Vagina (tissue), 2 donors: Measurements from ENCODE around the gene IFNE. TPM values are rescaled to one million over a fixed set of nuclear protein-coding genes. Genes with fewer than 3 reads are reported as not detected.

Experiments used
- DNase-seq, 2 donors: peaks; one replicate each; pipeline ENCODE4 v3.0.0-alpha.2; 2017; ENCODE audit errors: extremely low spot score in 2 of 2
- H3K27ac ChIP-seq: fragments of 200-600 bp; sonication (generic); one replicate; pipeline ENCODE4 v1.5.1; 2019
- H3K27me3 ChIP-seq: fragments of 200-600 bp; sonication (generic); one replicate; pipeline ENCODE4 v1.5.1; 2019
- H3K36me3 ChIP-seq, 2 donors: fragments of 200-600 bp; sonication (generic); one replicate each; pipeline ENCODE4 v1.5.1; 2017 to 2019
- H3K4me1 ChIP-seq: fragments of 200-600 bp; sonication (generic); one replicate; pipeline ENCODE4 v1.5.1; 2019
- H3K4me3 ChIP-seq, 2 donors: fragments of 200-600 bp; sonication (generic); 1 replicate in 1 of 2; 2 replicates in 1 of 2; pipeline ENCODE4 v1.5.1; 2016 to 2019
- H3K9me3 ChIP-seq: fragments of 200-600 bp; sonication (generic); one replicate; pipeline ENCODE4 v1.5.1; 2019
- POLR2A ChIP-seq, 2 donors: fragments of 450-650 bp; IDR thresholded peaks; one replicate each; pipeline ENCODE4 v1.6.1; 2017; ENCODE audit warnings: antibody characterized with exemption in 2 of 2, mild to moderate bottlenecking in 2 of 2, moderate library complexity in 2 of 2
- POLR2AphosphoS5 ChIP-seq, 2 donors: sonication (generic); formaldehyde crosslinking; IDR thresholded peaks; one replicate each; pipeline ENCODE4 v1.9.0; 2017; ENCODE audit warnings: antibody characterized with exemption in 2 of 2, mild to moderate bottlenecking in 2 of 2, low read depth in 1 of 2; ENCODE audit not compliant: insufficient read depth in 1 of 2
- intact Hi-C: fragments of 100-400 bp; cut with DNase I; formaldehyde crosslinking; loops from one replicate; pipeline ENCODE4 v1.15.1; 2023
- total RNA-seq: library from RNA; depleted of rRNA; stranded (reverse); fragments of >200 nt; gene quantifications from one replicate; pipeline ENCODE4 v1.2.3, GENCODE V29; 2016
- TF ChIP-seq, protein P1 (sequence below), 3 experiments: fragments of 450-650 bp in 2 of 3; fragments of 200-600 bp in 1 of 3; sonication (generic) in 1 of 3; IDR thresholded peaks; one replicate each; pipeline ENCODE4 v1.5.1; 2017 to 2019; ENCODE audit warnings: antibody characterized with exemption in 3 of 3, mild to moderate bottlenecking in 2 of 3, moderate library complexity in 2 of 3

IFNE gene
- total RNA-seq, 1 donor from 2014 or later: 3.2 TPM

DNA sequence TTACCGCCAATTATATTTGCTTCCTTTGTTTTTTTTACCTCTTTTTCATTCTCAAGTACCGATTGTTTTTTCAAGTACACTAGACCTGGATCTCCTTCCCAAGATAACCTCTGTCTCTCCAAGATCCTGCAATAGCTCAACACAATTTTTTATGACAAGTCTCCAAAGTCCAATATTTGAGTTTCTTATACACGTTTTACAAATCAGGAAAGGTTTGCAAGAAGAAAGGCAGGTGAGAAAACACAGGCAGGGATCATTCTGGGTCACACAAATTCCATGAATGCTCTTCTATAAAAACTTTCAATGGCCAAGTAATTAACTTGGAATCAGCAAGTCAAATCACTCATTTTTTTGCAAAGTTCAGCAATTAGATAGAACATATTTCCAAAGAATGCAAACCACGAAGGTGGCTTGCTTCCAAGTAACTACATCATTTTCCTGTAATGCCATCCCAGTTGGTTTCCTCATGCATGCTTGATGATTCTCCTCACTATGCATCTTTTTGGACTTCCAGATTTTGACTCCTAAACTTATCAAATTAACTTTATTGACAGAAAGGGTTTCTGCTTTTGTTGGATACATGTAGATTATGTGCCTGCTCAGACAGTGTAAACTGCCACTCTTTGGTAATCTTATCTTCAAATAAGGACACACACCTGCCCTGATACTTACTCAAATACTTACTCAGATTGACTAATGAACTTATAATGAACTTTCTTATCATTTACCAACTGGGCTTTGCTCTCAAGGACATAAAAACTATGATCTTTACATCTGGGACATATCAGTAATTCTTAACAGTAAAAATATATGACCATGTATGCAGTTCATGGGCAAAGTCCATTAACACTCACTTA, 24.7 kb upstream of the IFNE start:
- no peak for DNase-seq
- no peaks in the 10 kb centered on the region for H3K9me3 ChIP-seq
- H3K36me3 ChIP-seq: no peaks in the 10 kb centered on the region
- no peak overlapping the region for H3K4me3 ChIP-seq
- no peaks in the 10 kb centered on the region for H3K4me1 ChIP-seq
- no peak overlapping the region for H3K27ac ChIP-seq
- intact Hi-C loops: no loop called here
- no peaks in the 10 kb centered on the region for H3K27me3 ChIP-seq
- no peak for TF ChIP-seq POLR2AphosphoS5 (IDR thresholded peaks at IDR 0.05; ENCODE audit: insufficient read depth in 1 of 2, low read depth in 1 of 2)
- TF ChIP-seq, protein P1, sequence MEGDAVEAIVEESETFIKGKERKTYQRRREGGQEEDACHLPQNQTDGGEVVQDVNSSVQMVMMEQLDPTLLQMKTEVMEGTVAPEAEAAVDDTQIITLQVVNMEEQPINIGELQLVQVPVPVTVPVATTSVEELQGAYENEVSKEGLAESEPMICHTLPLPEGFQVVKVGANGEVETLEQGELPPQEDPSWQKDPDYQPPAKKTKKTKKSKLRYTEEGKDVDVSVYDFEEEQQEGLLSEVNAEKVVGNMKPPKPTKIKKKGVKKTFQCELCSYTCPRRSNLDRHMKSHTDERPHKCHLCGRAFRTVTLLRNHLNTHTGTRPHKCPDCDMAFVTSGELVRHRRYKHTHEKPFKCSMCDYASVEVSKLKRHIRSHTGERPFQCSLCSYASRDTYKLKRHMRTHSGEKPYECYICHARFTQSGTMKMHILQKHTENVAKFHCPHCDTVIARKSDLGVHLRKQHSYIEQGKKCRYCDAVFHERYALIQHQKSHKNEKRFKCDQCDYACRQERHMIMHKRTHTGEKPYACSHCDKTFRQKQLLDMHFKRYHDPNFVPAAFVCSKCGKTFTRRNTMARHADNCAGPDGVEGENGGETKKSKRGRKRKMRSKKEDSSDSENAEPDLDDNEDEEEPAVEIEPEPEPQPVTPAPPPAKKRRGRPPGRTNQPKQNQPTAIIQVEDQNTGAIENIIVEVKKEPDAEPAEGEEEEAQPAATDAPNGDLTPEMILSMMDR (IDR thresholded peaks at IDR 0.05): no peak
- no peak for TF ChIP-seq POLR2A (IDR thresholded peaks at IDR 0.05)

DNA sequence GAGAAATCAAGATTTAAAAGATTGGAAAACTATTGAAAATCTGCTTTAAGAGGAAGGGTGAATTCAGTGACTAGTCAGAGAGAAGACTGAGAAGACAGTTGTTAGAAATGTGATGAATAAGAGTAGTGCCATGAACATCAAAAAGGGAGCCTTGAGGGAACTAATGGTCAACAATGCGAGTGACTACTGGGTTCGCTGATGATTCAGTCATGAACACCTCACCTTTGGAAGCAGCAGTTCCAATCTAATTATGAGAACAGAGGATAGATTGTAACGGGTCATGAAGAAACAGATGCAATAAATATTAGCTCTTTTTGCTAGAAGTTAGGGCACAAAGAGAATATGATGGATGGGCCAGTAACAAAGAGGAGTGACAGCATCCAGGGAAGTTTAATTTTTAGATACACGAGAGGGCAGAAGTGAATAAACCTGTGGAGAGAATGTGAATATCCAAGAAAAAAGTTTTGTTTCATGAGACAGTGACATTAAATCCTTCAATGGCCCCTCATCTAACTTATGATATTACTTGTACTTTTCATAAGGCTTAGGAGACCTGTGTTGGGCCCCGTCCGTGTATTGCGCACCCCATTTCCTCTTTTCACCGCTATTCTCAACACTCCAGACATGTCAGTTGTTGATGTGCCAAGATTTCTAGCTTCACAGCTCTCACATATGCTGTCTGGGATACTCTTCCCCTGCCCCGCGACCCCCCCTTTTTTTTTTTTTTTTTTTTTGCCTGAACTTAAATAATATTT, 23.5 kb upstream of the IFNE start:
- Histone ChIP-seq H3K36me3 (no peaks in the 10 kb centered on the region), H3K27me3 (no peaks in the 10 kb centered on the region), H3K4me3 (no peak overlapping the region), H3K9me3 (no peaks in the 10 kb centered on the region), H3K4me1 (no peaks in the 10 kb centered on the region), H3K27ac (no peak overlapping the region)
- TF ChIP-seq POLR2A (IDR thresholded peaks at IDR 0.05): no peak
- TF ChIP-seq, protein P1 (IDR thresholded peaks at IDR 0.05): no peak
- intact Hi-C loops: no loop called here
- no peak for DNase-seq

DNA sequence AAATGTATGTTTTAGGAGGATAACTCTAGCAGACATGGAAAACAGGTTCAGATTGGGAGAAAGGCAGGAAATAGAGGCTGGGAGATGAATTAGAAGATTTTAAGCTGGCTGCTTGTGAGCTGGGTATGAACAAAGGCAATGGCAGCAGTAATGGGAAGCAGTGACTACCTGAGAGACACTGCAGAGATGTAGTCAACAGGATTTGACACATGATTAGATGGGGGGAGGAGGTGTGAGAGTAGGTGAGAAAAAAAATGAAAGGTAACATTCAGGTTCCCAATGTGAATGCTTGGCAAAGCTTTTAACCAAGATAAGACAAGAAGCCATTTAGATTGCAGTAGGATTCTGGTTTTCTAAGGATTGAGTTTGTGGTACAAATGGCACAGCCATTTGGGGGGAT, 22.8 kb upstream of the IFNE start:
- TF ChIP-seq POLR2AphosphoS5 (IDR thresholded peaks at IDR 0.05; ENCODE audit: insufficient read depth in 1 of 2, low read depth in 1 of 2): no peak

DNA sequence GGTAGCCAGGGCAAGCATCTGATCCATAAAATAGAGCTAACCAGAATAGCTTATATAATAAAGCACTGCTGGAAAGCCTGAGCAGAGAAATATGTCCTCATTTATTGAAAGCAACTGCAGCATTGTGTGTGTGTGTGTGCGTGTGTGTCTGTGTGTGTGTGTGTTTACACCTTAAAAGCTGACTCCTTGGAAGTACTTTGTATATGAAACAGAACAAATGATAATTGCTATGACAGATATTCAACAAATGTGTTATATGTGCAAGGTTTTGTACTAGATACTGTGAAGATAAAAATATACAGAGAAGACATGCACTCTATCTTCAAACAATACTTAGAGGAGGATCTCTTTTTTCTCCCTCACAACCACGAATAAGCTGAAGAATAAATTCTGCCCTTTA, 22.0 kb upstream of the IFNE start:
- no peaks in the 10 kb centered on the region for H3K27me3 ChIP-seq
- intact Hi-C loops: no loop called here
- no peaks in the 10 kb centered on the region for H3K4me1 ChIP-seq
- no peaks in the 10 kb centered on the region for H3K9me3 ChIP-seq
- H3K36me3 ChIP-seq: no peaks in the 10 kb centered on the region
- TF ChIP-seq POLR2A (IDR thresholded peaks at IDR 0.05) (no peak), POLR2AphosphoS5 (IDR thresholded peaks at IDR 0.05; ENCODE audit: insufficient read depth in 1 of 2, low read depth in 1 of 2) (no peak)
- TF ChIP-seq, protein P1 (IDR thresholded peaks at IDR 0.05): no peak
- no peak overlapping the region for H3K4me3 ChIP-seq
- no peak for DNase-seq
- no peak overlapping the region for H3K27ac ChIP-seq

More for the DNA sequence above, 22.8 kb upstream of the IFNE start:
- no peaks in the 10 kb centered on the region for H3K27me3 ChIP-seq
- no peak overlapping the region for H3K27ac ChIP-seq
- intact Hi-C loops: no loop called here
- H3K4me1 ChIP-seq: no peaks in the 10 kb centered on the region
- no peaks in the 10 kb centered on the region for H3K9me3 ChIP-seq
- no peak overlapping the region for H3K4me3 ChIP-seq
- no peaks in the 10 kb centered on the region for H3K36me3 ChIP-seq
- DNase-seq: no peak

DNA sequence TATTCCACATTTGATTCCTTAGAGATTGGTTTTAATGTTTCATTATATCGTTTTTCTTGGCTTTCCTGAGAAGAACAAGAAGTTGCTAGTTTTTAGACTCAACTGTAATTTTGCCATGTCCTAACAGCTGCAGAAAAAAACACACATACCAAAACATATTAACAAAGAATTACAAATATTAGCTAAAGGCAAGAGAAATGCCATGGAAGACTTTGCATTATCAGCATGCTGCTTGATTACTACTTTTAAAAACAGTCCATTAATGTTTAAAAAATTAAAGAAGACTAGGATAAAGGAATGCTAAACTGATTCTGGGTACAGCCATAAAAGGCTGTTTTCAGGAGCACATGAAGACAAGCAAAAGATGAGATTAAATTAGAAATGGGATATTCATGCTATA, 20.5 kb upstream of the IFNE start:
- no peak for DNase-seq
- TF ChIP-seq POLR2A (IDR thresholded peaks at IDR 0.05) (no peak), POLR2AphosphoS5 (IDR thresholded peaks at IDR 0.05; ENCODE audit: insufficient read depth in 1 of 2, low read depth in 1 of 2) (no peak)
- TF ChIP-seq, protein P1 (IDR thresholded peaks at IDR 0.05): no peak
- Histone ChIP-seq H3K36me3 (no peaks in the 10 kb centered on the region), H3K9me3 (no peaks in the 10 kb centered on the region), H3K4me1 (no peaks in the 10 kb centered on the region), H3K4me3 (no peak overlapping the region), H3K27me3 (no peaks in the 10 kb centered on the region), H3K27ac (no peak overlapping the region)
- intact Hi-C loops: no loop called here
